HCT116 (cell line): Measurements from ENCODE around the gene GALNT7. TPM values are rescaled to one million over a fixed set of nuclear protein-coding genes. Genes with fewer than 3 reads are reported as not detected.

Source experiments
- ATAC-seq: fragments of 200-7000 bp; cut with Tn5 transposase; 2 replicates; pipeline ENCODE4 v1.9.1; 2020; ENCODE audit warnings: mild to moderate bottlenecking, moderate library complexity
- BruUV-seq: library from RNA; stranded (reverse); fragments of 400-500 nt; replicated peaks from 2 replicates; lab custom pipeline; 2021; lab: Mats Ljungman, UMichigan
- CTCF ChIA-PET: fragments of 300-600 bp; sonication (Branson Sonifier 250); formaldehyde crosslinking; loops from one replicate; lab custom pipeline; 2021; ENCODE audit warnings: antibody characterized with exemption; lab: Charles Lee
- POLR2A ChIA-PET: fragments of 300-600, 350-600 bp; sonication (Branson Sonifier 250); formaldehyde crosslinking; loops from one replicate; lab custom pipeline; 2021; ENCODE audit warnings: antibody characterized with exemption; lab: Charles Lee
- RAD21 ChIA-PET, 2 experiments: fragments of 300-600 bp; sonication (Branson Sonifier 250); formaldehyde crosslinking; loops; one replicate each; lab custom pipeline; 2023; ENCODE audit warnings: low total read pairs in 2 of 2; ENCODE audit not compliant: uncharacterized antibody in 2 of 2, unreplicated experiment in 2 of 2, low non-redundant PET in 1 of 2; lab: Charles Lee
- DNase-seq: peaks from one replicate; pipeline ENCODE4 v3.0.0-alpha.2; 2010; ENCODE audit warnings: low read depth, low spot score
- H2AFZ ChIP-seq: fragments of 200-600 bp; shearing (Covaris generic), sonication (generic); 2 replicates; pipeline ENCODE4 v1.6.1; 2017; ENCODE audit warnings: low read depth, mixed run types, mixed read lengths, antibody characterized with exemption, low read length; ENCODE audit not compliant: poor library complexity, severe bottlenecking
- H3K27ac ChIP-seq: 2 replicates; pipeline ENCODE4 v1.5.1; 2012; ENCODE audit warnings: low read depth, low read length
- H3K27me3 ChIP-seq: fragments of 200-600 bp; sonication (generic); 2 replicates; pipeline ENCODE4 v1.6.1; 2016; ENCODE audit warnings: mixed run types, low read length, mixed read lengths; ENCODE audit not compliant: insufficient read depth
- H3K36me3 ChIP-seq, 2 experiments: fragments of 200-500 bp in 1 of 2; fragments of 200-600 bp in 1 of 2; sonication (Bioruptor generic) in 1 of 2; sonication (generic) in 1 of 2; 2 replicates each; pipeline versions ENCODE4 v1.5.1 to v1.6.1; 2014 to 2016; ENCODE audit warnings: low read length in 2 of 2, inconsistent platforms in 1 of 2, mixed read lengths in 1 of 2, mixed run types in 1 of 2; ENCODE audit not compliant: insufficient read depth in 2 of 2, control insufficient read depth in 1 of 2
- H3K4me1 ChIP-seq, 2 experiments: fragments of 200-600 bp in 1 of 2; sonication (generic) in 1 of 2; 2 replicates each; pipeline versions ENCODE4 v1.5.1 to v1.6.1; 2012 to 2017; ENCODE audit warnings: low read length in 2 of 2, inconsistent platforms in 1 of 2, mild to moderate bottlenecking in 1 of 2, mixed read lengths in 1 of 2, mixed run types in 1 of 2, moderate library complexity in 1 of 2; ENCODE audit not compliant: insufficient read depth in 2 of 2, control insufficient read depth in 1 of 2
- H3K4me2 ChIP-seq: fragments of 200-600 bp; sonication (generic); 2 replicates; pipeline ENCODE4 v1.6.1; 2017; ENCODE audit warnings: mixed run types, low read length, mixed read lengths
- H3K4me3 ChIP-seq, 2 experiments: fragments of 200-600 bp in 1 of 2; sonication (generic) in 1 of 2; replicated peaks in 1 of 2; 2 replicates each; pipeline ENCODE4 v1.5.1; 2011 to 2016; ENCODE audit warnings: low read length in 2 of 2, control low read depth in 1 of 2, low read depth in 1 of 2, mild to moderate bottlenecking in 1 of 2, mixed read lengths in 1 of 2, mixed run types in 1 of 2
- H3K79me2 ChIP-seq: fragments of 200-600 bp; sonication (generic); 2 replicates; pipeline ENCODE4 v1.6.1; 2017; ENCODE audit warnings: mild to moderate bottlenecking, mixed run types, low read length, moderate library complexity, mixed read lengths; ENCODE audit not compliant: insufficient read depth
- H3K9ac ChIP-seq: fragments of 200-600 bp; sonication (generic); 2 replicates; pipeline ENCODE4 v1.6.1; 2016; ENCODE audit warnings: low read length, mixed read lengths
- H3K9me2 ChIP-seq: fragments of 200-600 bp; sonication (generic), shearing (Covaris generic); 2 replicates; pipeline ENCODE4 v1.6.1; 2017; ENCODE audit warnings: mixed run types, mild to moderate bottlenecking, moderate library complexity; ENCODE audit not compliant: insufficient read depth
- H3K9me3 ChIP-seq, 2 experiments: fragments of 200-500 bp in 1 of 2; fragments of 200-600 bp in 1 of 2; sonication (Bioruptor generic) in 1 of 2; sonication (generic) in 1 of 2; 2 replicates each; pipeline ENCODE4 v1.6.1; 2014 to 2017; ENCODE audit warnings: low read length in 2 of 2, mixed read lengths in 2 of 2, inconsistent platforms in 1 of 2, low read depth in 1 of 2, mild to moderate bottlenecking in 1 of 2, mixed run types in 1 of 2, moderate library complexity in 1 of 2; ENCODE audit not compliant: control insufficient read depth in 1 of 2, insufficient read depth in 1 of 2
- H4K20me1 ChIP-seq: fragments of 200-600 bp; sonication (generic), shearing (Covaris generic); 2 replicates; pipeline ENCODE4 v1.6.1; 2017; ENCODE audit warnings: mixed run types, mild to moderate bottlenecking, moderate library complexity; ENCODE audit not compliant: insufficient read depth
- CEBPB ChIP-seq: IDR thresholded peaks from 2 replicates; pipeline ENCODE4 v1.6.1; 2012; ENCODE audit warnings: low read depth
- EGR1 ChIP-seq: IDR thresholded peaks from 2 replicates; pipeline ENCODE4 v1.6.1; 2012; ENCODE audit warnings: low read depth
- EZH2 ChIP-seq: fragments of 200-600 bp; sonication (generic); IDR thresholded peaks from 2 replicates; pipeline ENCODE4 v1.6.1; 2017; ENCODE audit warnings: antibody characterized with exemption, mixed run types
- POLR2A ChIP-seq: IDR thresholded peaks from 2 replicates; pipeline ENCODE4 v1.7.0; 2011; ENCODE audit warnings: borderline replicate concordance; ENCODE audit not compliant: insufficient read depth, insufficient read length; ENCODE audit errors: extremely low read depth
- POLR2AphosphoS5 ChIP-seq: IDR thresholded peaks from 2 replicates; pipeline ENCODE4 v1.6.1; 2011; ENCODE audit warnings: mild to moderate bottlenecking, low read depth, low read length, moderate library complexity
- SIN3A ChIP-seq: IDR thresholded peaks from 2 replicates; pipeline ENCODE4 v1.6.1; 2012; ENCODE audit warnings: low read depth
- SRF ChIP-seq: IDR thresholded peaks from 2 replicates; pipeline ENCODE4 v1.6.1; 2012; ENCODE audit warnings: low read depth
- TCF7L2 ChIP-seq: IDR thresholded peaks from 2 replicates; pipeline ENCODE4 v1.7.0; 2011; ENCODE audit warnings: borderline replicate concordance, inconsistent platforms; ENCODE audit not compliant: insufficient read depth, insufficient read length; ENCODE audit errors: extremely low read depth
- ZFX ChIP-seq: fragments of 450-650 bp; IDR thresholded peaks from 2 replicates; pipeline ENCODE4 v1.6.1; 2017
- intact Hi-C: fragments of 100-400 bp; cut with micrococcal nuclease; formaldehyde crosslinking; loops from 2 replicates; pipeline ENCODE4 v1.10.0; 2022
- microRNA counts: library from miRNA; unstranded; fragments of <30 nt; microRNA quantifications from one replicate; lab custom pipeline; 2015
- microRNA-seq: library from miRNA; unstranded; fragments of <30 nt; microRNA quantifications from one replicate; pipeline ENCODE4, GENCODE V29; 2016; ENCODE audit warnings: borderline number of aligned reads
- total RNA-seq: library from RNA; stranded (reverse); gene quantifications from one replicate; pipeline ENCODE4 v1.2.1, GENCODE V29; 2021; ENCODE audit not compliant: unreplicated experiment

The GALNT7 gene
- total RNA-seq, 1 experiment from 2014 or later = 21.3 TPM

DNA sequence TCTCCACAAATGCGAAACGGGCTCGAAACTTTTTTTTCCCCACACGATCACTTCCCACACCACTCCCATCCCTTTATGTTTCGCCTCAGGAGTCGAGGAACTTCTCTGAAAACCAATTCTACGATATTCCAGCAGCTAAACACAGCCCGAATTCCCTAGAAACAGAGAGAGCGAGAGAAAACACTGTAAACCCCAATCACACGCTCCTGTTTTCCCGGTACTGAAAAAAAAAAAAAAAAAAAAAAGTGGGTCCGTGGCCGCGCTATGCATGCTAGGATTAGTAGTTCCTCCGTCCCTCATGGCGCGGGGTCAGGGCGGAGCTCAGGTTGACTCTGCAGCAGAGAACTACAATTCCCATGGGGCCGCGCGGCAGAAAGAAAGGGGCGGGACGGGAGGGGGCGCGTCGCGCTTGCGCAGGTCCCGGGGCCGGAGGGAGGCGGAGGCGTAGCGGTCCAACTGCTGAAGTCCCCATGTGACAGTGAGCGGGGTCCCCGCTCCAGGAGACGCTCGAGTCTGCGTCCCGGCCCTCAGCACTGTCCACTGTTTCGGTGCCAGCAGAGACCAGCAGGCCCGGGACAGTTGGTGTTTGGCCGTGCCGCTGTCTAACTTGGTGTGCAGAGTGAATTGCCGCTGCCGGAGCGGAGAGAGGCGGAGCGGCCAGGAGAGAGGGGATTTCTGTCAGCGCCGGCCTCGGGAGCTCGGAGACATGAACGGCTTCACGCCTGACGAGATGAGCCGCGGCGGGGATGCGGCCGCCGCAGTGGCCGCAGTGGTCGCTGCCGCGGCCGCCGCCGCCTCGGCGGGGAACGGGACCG is 202.1 kb downstream of the GALNT7 start, which contains the start of gene SAP30 (continued):
- no peak for TF ChIP-seq CEBPB
- no peak for TF ChIP-seq EZH2
- peak; percentile 97 for TF ChIP-seq SIN3A
- peak; percentile 89 for TF ChIP-seq POLR2A
- TF ChIP-seq SRF = no peak

DNA sequence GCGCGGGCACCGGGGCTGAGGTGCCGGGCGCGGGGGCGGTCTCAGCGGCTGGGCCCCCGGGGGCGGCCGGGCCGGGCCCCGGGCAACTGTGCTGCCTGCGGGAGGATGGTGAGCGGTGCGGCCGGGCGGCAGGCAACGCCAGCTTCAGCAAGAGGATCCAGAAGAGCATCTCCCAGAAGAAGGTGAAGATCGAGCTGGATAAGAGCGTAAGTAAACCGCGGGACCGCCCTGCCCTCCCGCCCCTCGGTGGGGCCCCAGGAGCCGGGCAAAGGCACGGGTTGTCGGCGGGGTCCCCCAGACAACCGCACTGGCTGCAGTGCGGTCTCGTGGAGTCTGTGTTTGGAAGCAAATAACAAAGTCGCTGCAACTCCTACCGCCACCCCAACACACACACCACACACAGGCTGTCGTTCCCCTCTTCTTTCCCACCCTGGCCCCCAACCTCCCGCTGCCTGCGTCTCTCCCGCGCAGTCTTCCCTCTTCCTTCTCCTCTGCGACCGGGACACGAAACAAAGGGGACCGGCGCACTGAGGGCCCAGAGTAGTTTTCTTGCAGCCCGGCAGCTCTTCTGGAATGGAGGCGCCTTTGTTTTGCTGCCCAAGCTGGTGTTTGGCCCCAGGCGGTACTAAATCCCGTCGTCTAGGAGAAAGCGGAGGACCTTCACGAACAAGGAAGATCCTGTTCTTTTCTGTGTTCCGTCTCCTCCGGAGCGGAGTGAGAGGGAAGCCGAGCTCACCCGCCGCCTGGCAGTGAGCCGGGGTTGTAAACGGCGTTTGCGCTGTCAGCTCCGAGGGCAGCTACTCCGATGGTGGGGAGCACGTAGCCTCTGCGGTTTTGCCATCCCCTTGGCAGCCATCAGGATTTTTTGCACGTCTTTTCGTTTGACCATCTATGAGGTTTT is 202.9 kb downstream of the GALNT7 start:
- Histone ChIP-seq H3K79me2 (no peaks in the 10 kb centered on the region), H3K4me2 (peak overlapping the region; percentile 98), H3K9me3 (no peaks in the 10 kb centered on the region), H4K20me1 (no peaks in the 10 kb centered on the region; the same call in 1 of the 2 replicates), H3K27ac (peak overlapping the region; percentile 52), H2AFZ (no peak overlapping the region), H3K4me3 (peak overlapping the region; percentile 81 to 86), H3K9ac (peak overlapping the region; percentile 60), H3K4me1 (peaks cover 0 to 19% of the 10 kb centered on the region in 2 experiments; a peak in 3 of 4 replicates), H3K9me2 (no peaks in the 10 kb centered on the region), H3K27me3 (no peaks in the 10 kb centered on the region), H3K36me3 (0 out of 4 replicates have a peak, but pooled peaks cover 0 to 2% of the 10 kb centered on the region in 2 experiments)
- DNase-seq = no peak
- intact Hi-C loops = loop anchor here (2.0 kb wide), 1 partner anchor 37 kb away; the partner anchor contains the start of gene HMGB2
- ATAC-seq = peak; percentile 15
- ChIA-PET POLR2A (interaction anchor here (0.6 to 3.7 kb wide), 3 partner anchors 12 to 38 kb away, joined by 3 to 54 read pairs (median 5); partner anchors contain the start of gene HMGB2), CTCF (interaction anchor here (0.9 to 2.0 kb wide), 4 partner anchors 49 to 358 kb away, joined by 3 to 13 read pairs (median 4); no protein-coding TSS in a partner anchor), RAD21 (interaction anchor here in 1 of 2 experiments (0.7 to 1.4 kb wide), 3 partner anchors 13 to 36 kb away, joined by 3 to 5 read pairs (median 3); no protein-coding TSS in a partner anchor)
- TSS peak; percentile 42 for BruUV-seq
- TF ChIP-seq POLR2AphosphoS5 = no peak
- no peak for TF ChIP-seq POLR2A
- TF ChIP-seq SRF = no peak
- no peak for TF ChIP-seq EGR1
- TF ChIP-seq ZFX = peak; percentile 56
- TF ChIP-seq TCF7L2 = no peak

MicroRNAs encoded within 50 kb of the gene (microRNA counts, 767-probe panel; counts per million panel counts)
- microRNA hsa-miR-548t-5p (lab: Ali Mortazavi, UCI) = not detected

Small RNAs within 50 kb of the gene (microRNA-seq; reads per million reads assigned to microRNA genes)
- gene MIR548T = 2.0 reads per million

Other genes with a start within 250 kb of the GALNT7 start
- 388 TPM for gene HMGB2, start 165.5 kb downstream of the GALNT7 start, total RNA-seq
- gene SAP30, start 202.1 kb downstream of the GALNT7 start, total RNA-seq = 12.0 TPM
- gene SCRG1, start 230.3 kb downstream of the GALNT7 start, total RNA-seq = not detected